Loucy (cell line): Measurements from ENCODE around the gene ANXA6.

Source experiments
- H2AFZ ChIP-seq: fragments of 200-600 bp; sonication (generic); 2 replicates; pipeline ENCODE4 v1.6.0; 2016; ENCODE audit warnings: antibody characterized with exemption, mild to moderate bottlenecking, low read length, moderate library complexity
- H3F3A ChIP-seq: fragments of 200-600 bp; 2 replicates; pipeline ENCODE4 v1.6.0; 2016; ENCODE audit warnings: antibody characterized with exemption, low read depth, mild to moderate bottlenecking
- H3K27me3 ChIP-seq: fragments of 200-600 bp; sonication (generic); 2 replicates; pipeline ENCODE4 v1.6.1; 2014; ENCODE audit warnings: low read length, mild to moderate bottlenecking; ENCODE audit not compliant: insufficient read depth, poor library complexity, severe bottlenecking
- H3K36me3 ChIP-seq: fragments of 200-600 bp; sonication (generic); 2 replicates; pipeline ENCODE4 v1.6.1; 2016; ENCODE audit warnings: low read length; ENCODE audit not compliant: insufficient read depth
- H3K4me1 ChIP-seq: fragments of 200-600 bp; sonication (generic); 2 replicates; pipeline ENCODE4 v1.5.1; 2014; ENCODE audit warnings: low read length, mild to moderate bottlenecking; ENCODE audit not compliant: insufficient read depth, poor library complexity, severe bottlenecking
- H3K4me2 ChIP-seq: fragments of 200-600 bp; sonication (generic); 2 replicates; pipeline ENCODE4 v1.6.0; 2014; ENCODE audit warnings: antibody characterized with exemption, low read length, low read depth, mild to moderate bottlenecking; ENCODE audit not compliant: poor library complexity, severe bottlenecking
- H3K4me3 ChIP-seq: fragments of 200-600 bp; sonication (generic); 2 replicates; pipeline ENCODE4 v1.5.1; 2014; ENCODE audit warnings: low read length, mild to moderate bottlenecking, mixed read lengths; ENCODE audit not compliant: poor library complexity, severe bottlenecking
- H3K79me2 ChIP-seq: fragments of 200-600 bp; sonication (generic); 2 replicates; pipeline ENCODE4 v1.6.1; 2014; ENCODE audit warnings: low read length; ENCODE audit not compliant: insufficient read depth
- H3K9ac ChIP-seq: fragments of 200-600 bp; sonication (generic); 2 replicates; pipeline ENCODE4 v1.6.0; 2014; ENCODE audit warnings: mild to moderate bottlenecking, low read depth, low read length, moderate library complexity; ENCODE audit not compliant: poor library complexity, severe bottlenecking
- H3K9me2 ChIP-seq: fragments of 200-600 bp; sonication (generic); replicated peaks from 2 replicates; pipeline ENCODE4 v1.6.1; 2016; ENCODE audit warnings: low read depth, low read length, mixed read lengths
- H3K9me3 ChIP-seq: fragments of 200-600 bp; sonication (generic); 2 replicates; pipeline ENCODE4 v1.6.1; 2014; ENCODE audit warnings: mild to moderate bottlenecking, antibody characterized with exemption, low read length, low read depth; ENCODE audit not compliant: insufficient read depth
- H4K20me1 ChIP-seq: fragments of 200-600 bp; sonication (generic); 2 replicates; pipeline ENCODE4 v1.6.0; 2014; ENCODE audit warnings: antibody characterized with exemption, low read length, mild to moderate bottlenecking; ENCODE audit not compliant: insufficient read depth, poor library complexity, severe bottlenecking
- CTCF ChIP-seq: fragments of 200-600 bp; sonication (generic); conservative IDR thresholded peaks from 2 replicates; pipeline ENCODE4 v1.5.1; 2014; ENCODE audit warnings: mild to moderate bottlenecking, antibody characterized with exemption, low read length
- EZH2phosphoT487 ChIP-seq: fragments of 200-600 bp; IDR thresholded peaks from 2 replicates; pipeline ENCODE4 v1.6.1; 2018; ENCODE audit warnings: antibody characterized with exemption, mild to moderate bottlenecking, moderate library complexity, borderline replicate concordance

Gene ANXA6

GRCh38 chr5:151146061-151146460 is 11.5 kb downstream of the ANXA6 start:
- Histone ChIP-seq H3K9ac (no peak overlapping the region), H4K20me1 (peaks cover 28% of the 10 kb centered on the region), H3K79me2 (peaks cover 96% of the 10 kb centered on the region), H2AFZ (no peak overlapping the region), H3K4me3 (no peak overlapping the region), H3K27me3 (no peaks in the 10 kb centered on the region), H3K4me1 (peaks cover 37% of the 10 kb centered on the region), H3K9me3 (no peaks in the 10 kb centered on the region), H3K9me2 (no peaks in the 10 kb centered on the region), H3K36me3 (peaks cover 69% of the 10 kb centered on the region), H3K4me2 (no peak overlapping the region), H3F3A (peaks cover 5% of the 10 kb centered on the region; the same call in 1 of the 2 replicates)
- TF ChIP-seq EZH2phosphoT487 = no peak
- TF ChIP-seq CTCF = no peak

- Histone ChIP-seq H3K4me2 (no peak overlapping the region), H3K9me2 (no peaks in the 10 kb centered on the region), H3K27me3 (no peaks in the 10 kb centered on the region), H3K4me1 (peaks cover 27% of the 10 kb centered on the region), H3K9ac (no peak overlapping the region), H4K20me1 (peaks cover 28% of the 10 kb centered on the region), H3K36me3 (peaks cover 77% of the 10 kb centered on the region), H3K4me3 (no peak overlapping the region), H3K79me2 (peaks cover 94% of the 10 kb centered on the region), H3K9me3 (no peaks in the 10 kb centered on the region), H2AFZ (no peak overlapping the region), H3F3A (no peaks in the 10 kb centered on the region)
- TF ChIP-seq CTCF (no peak), EZH2phosphoT487 (no peak)
Observed at GRCh38 chr5:151144922-151145321, 12.7 kb downstream of the ANXA6 start.

- Histone ChIP-seq H3K27me3 (no peaks in the 10 kb centered on the region), H3K4me3 (no peak overlapping the region), H3K79me2 (peaks cover 87% of the 10 kb centered on the region), H3K9ac (no peak overlapping the region), H3K4me1 (peaks cover 20% of the 10 kb centered on the region), H2AFZ (no peak overlapping the region), H3K9me2 (no peaks in the 10 kb centered on the region), H3K36me3 (peaks cover 83% of the 10 kb centered on the region), H3K4me2 (no peak overlapping the region), H3F3A (no peaks in the 10 kb centered on the region), H4K20me1 (peaks cover 31% of the 10 kb centered on the region), H3K9me3 (no peaks in the 10 kb centered on the region)
- TF ChIP-seq CTCF = no peak
- TF ChIP-seq EZH2phosphoT487 = no peak
Observed at GRCh38 chr5:151144275-151144674, 13.3 kb downstream of the ANXA6 start.
